ENCODE data around the gene LPP.

LPP gene

DNA sequence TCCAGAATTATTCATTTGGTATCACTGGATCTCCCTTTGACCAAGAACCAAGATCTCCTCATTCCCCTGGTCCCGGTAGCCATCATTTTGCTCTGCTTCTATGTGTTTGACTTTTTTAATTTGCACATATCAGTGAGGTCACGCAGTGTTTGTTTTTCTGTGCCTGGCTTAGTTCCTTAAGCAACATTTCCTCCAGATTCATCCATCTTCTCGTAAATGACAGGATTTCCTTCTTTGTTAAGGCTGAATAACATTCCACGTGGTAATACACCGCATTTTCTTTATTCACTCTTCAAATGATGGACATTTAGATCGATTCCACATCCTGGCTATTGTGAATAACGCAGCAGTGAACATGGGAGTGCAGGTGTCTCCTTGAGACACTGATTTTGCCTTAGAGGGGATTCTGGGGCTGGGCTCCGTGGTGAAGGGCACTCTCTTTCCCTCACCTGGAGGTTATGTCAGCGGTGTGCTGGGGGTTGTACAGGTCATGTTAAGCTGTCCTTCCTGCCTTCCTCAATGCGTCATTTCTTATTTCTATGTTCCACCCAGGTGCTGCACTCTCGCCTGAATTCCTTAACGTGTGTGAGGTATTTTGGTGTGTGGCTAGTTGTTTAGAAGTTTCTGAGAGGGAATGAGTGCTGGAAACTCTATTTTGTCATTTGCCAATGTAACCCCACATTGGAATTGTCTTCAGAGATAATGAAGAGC lies 212.2 kb downstream of the LPP start:
- no peak overlapping the region for H3K4me3 ChIP-seq (ENCODE audit: low read depth, low read length)
- no peaks in the 10 kb centered on the region for H3K27me3 ChIP-seq (ENCODE audit: control insufficient read depth, insufficient read depth, low read length)
- no peaks in the 10 kb centered on the region for H3K9me3 ChIP-seq (ENCODE audit: control insufficient read depth, insufficient read depth, low read depth, low read length)
- H3K4me1 ChIP-seq (ENCODE audit: control insufficient read depth, insufficient read depth, low read length) = no peaks in the 10 kb centered on the region
- H3K27ac ChIP-seq (ENCODE audit: low read depth, low read length) = no peak overlapping the region
- H3K36me3 ChIP-seq (ENCODE audit: control insufficient read depth, insufficient read depth, low read length) = no peaks in the 10 kb centered on the region
- no peak overlapping the region for H3K9ac ChIP-seq (ENCODE audit: low read length)

DNA sequence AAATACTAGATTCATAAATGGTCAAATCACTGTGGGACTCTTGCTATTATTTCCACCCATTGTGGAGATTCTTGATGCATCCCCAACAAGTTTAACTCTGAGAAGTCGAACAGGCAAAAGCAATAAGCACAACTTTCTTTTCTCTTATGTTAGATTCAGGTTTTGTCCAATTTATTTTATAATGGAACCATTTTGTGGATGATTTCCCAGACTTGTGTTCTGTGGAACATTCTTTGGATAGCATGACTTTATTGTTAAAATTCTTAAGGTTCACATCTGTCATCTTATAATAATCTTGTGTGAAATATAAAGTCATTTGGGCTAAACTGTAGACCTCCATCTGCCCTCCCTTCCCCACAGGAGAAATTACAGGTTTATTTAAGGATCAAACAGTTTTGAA lies 213.7 kb downstream of the LPP start:
- H3K9me3 ChIP-seq (ENCODE audit: control insufficient read depth, insufficient read depth, low read depth, low read length) = no peaks in the 10 kb centered on the region
- H3K4me1 ChIP-seq (ENCODE audit: control insufficient read depth, insufficient read depth, low read length) = no peaks in the 10 kb centered on the region
- H3K27ac ChIP-seq (ENCODE audit: low read depth, low read length) = no peak overlapping the region
- no peaks in the 10 kb centered on the region for H3K27me3 ChIP-seq (ENCODE audit: control insufficient read depth, insufficient read depth, low read length)
- H3K36me3 ChIP-seq (ENCODE audit: control insufficient read depth, insufficient read depth, low read length) = no peaks in the 10 kb centered on the region
- H3K4me3 ChIP-seq (ENCODE audit: low read depth, low read length) = no peak overlapping the region
- H3K9ac ChIP-seq (ENCODE audit: low read length) = no peak overlapping the region

DNA sequence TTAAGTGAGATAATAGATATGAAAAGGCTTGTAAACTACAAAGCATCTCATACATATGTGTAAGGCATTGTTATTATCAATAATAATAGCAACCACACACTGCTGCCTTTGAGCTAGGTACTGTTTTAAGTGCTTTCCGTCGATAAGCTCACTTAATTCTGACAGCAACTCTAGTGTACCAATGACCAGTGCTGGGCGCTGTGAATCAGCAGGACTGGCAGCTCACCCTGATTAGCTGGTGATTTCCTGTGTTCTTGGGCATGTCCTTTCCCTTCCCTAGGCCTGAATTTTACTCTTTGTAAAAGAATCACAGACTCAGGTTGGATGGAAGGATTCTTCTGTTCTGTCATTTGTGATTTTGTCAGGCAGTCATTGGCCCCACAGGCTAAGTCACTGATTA lies 215.6 kb downstream of the LPP start:
- Histone ChIP-seq H3K27me3 (ENCODE audit: control insufficient read depth, insufficient read depth, low read length) (no peaks in the 10 kb centered on the region), H3K9me3 (ENCODE audit: control insufficient read depth, insufficient read depth, low read depth, low read length) (no peaks in the 10 kb centered on the region), H3K9ac (ENCODE audit: low read length) (no peak overlapping the region), H3K4me3 (ENCODE audit: low read depth, low read length) (no peak overlapping the region), H3K4me1 (ENCODE audit: control insufficient read depth, insufficient read depth, low read length) (no peaks in the 10 kb centered on the region), H3K27ac (ENCODE audit: low read depth, low read length) (no peak overlapping the region), H3K36me3 (ENCODE audit: control insufficient read depth, insufficient read depth, low read length) (no peaks in the 10 kb centered on the region)

DNA sequence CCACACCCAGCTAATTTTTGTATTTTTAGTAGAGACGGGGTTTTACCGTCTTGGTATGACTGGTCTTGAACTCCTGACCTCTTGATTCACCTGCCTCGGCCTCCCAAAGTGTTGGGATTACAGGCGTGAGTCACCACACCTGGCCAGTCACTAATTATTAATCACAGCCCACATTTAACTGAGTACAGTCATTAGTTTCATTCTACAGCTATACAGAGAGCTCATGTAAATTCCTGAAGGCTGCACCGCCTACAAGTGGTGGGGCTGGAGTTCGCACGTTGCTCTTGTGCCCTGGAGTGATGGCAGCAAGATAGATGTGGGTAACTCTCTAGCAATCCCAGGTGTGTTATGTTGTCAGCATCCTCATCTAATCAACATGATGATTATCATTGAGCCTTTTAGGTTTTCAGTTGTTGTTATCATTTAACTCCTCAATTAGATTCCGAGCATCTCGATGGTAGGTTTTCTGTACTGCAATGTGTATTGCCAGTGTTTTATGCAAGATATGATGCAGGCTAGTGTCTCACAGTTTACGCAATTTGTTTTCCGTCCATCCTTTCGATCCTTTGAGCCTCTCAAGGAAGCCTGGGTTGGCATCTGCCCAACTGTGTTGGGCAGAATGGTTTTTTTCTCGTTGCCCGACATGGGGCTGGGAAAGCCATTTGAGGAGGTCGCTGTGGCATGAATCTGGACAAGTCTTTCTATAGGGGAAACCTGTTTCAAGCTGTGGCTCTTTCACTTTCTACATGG lies 216.3 kb downstream of the LPP start:
- no peak overlapping the region for H3K4me3 ChIP-seq (ENCODE audit: low read depth, low read length)
- H3K9me3 ChIP-seq (ENCODE audit: control insufficient read depth, insufficient read depth, low read depth, low read length) = no peaks in the 10 kb centered on the region
- H3K27ac ChIP-seq (ENCODE audit: low read depth, low read length) = no peak overlapping the region
- H3K27me3 ChIP-seq (ENCODE audit: control insufficient read depth, insufficient read depth, low read length) = no peaks in the 10 kb centered on the region
- H3K9ac ChIP-seq (ENCODE audit: low read length) = no peak overlapping the region
- no peaks in the 10 kb centered on the region for H3K4me1 ChIP-seq (ENCODE audit: control insufficient read depth, insufficient read depth, low read length)
- no peaks in the 10 kb centered on the region for H3K36me3 ChIP-seq (ENCODE audit: control insufficient read depth, insufficient read depth, low read length)

DNA sequence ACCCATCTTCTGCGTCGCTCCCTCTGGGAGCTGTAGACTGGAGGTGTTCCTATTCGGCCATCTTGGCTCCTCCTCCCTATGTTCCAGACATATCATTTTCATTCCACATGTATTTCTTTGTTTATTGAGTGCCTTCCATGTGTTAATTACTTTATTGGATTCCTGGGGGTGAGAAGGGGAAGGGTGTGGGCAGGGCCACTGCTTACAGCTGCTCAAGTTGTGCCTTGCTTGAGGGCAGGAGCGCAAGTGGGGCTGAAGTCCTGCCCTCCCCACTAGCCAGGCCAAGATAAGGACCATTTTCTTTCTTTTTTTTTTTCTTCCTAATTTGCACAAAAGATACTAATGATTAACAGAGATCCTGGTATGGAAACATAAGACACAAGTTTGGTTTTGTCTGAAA lies 224.8 kb downstream of the LPP start:
- Histone ChIP-seq H3K27me3 (ENCODE audit: control insufficient read depth, insufficient read depth, low read length) (no peaks in the 10 kb centered on the region), H3K36me3 (ENCODE audit: control insufficient read depth, insufficient read depth, low read length) (no peaks in the 10 kb centered on the region), H3K4me1 (ENCODE audit: control insufficient read depth, insufficient read depth, low read length) (no peaks in the 10 kb centered on the region), H3K9ac (ENCODE audit: low read length) (no peak overlapping the region), H3K4me3 (ENCODE audit: low read depth, low read length) (no peak overlapping the region), H3K27ac (ENCODE audit: low read depth, low read length) (no peak overlapping the region), H3K9me3 (ENCODE audit: control insufficient read depth, insufficient read depth, low read depth, low read length) (peaks cover 11% of the 10 kb centered on the region)

DNA sequence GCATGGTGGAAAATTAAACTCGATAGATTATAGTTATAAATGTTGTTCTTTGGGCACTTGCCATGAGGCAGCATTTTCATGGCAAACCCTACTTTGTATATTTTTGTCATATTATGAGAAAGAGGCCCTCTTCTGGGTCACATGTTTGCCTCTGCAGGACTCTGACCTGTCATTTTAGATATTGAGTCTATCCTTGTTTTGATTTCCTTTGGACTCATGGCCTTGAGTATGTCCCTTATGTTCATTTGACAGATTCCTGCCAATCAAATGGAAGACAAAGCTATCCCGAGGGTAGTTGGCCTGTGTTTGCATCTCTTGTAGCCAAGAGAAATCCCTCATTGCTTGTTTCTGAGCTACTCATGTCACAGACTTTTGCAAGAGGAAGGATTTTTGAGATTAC lies 226.3 kb downstream of the LPP start:
- peaks cover 11% of the 10 kb centered on the region for H3K9me3 ChIP-seq (ENCODE audit: control insufficient read depth, insufficient read depth, low read depth, low read length)
- H3K27me3 ChIP-seq (ENCODE audit: control insufficient read depth, insufficient read depth, low read length) = no peaks in the 10 kb centered on the region
- H3K36me3 ChIP-seq (ENCODE audit: control insufficient read depth, insufficient read depth, low read length) = no peaks in the 10 kb centered on the region
- no peak overlapping the region for H3K4me3 ChIP-seq (ENCODE audit: low read depth, low read length)
- H3K4me1 ChIP-seq (ENCODE audit: control insufficient read depth, insufficient read depth, low read length) = no peaks in the 10 kb centered on the region
- no peak overlapping the region for H3K27ac ChIP-seq (ENCODE audit: low read depth, low read length)
- H3K9ac ChIP-seq (ENCODE audit: low read length) = no peak overlapping the region

DNA sequence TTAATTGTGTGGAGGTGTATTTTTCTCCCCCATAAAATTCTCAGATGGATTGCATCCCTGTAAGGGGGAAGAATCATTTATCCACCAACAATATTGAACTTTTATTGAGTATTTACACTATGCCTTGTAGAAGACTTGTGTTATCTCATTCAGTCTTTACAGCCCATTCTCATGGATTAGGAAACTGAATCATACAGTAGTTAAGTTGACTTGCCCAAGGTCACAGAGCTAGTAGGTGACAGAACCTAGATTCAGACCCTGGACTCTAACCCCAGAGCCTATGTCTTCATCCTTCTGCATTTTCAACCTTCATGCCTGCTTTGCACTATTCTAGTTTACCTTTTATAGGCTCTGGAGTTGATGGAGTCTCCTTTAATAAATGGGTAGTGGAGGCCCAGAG lies 226.8 kb downstream of the LPP start:
- Histone ChIP-seq H3K27ac (ENCODE audit: low read depth, low read length) (no peak overlapping the region), H3K36me3 (ENCODE audit: control insufficient read depth, insufficient read depth, low read length) (no peaks in the 10 kb centered on the region), H3K4me1 (ENCODE audit: control insufficient read depth, insufficient read depth, low read length) (no peaks in the 10 kb centered on the region), H3K9ac (ENCODE audit: low read length) (no peak overlapping the region), H3K4me3 (ENCODE audit: low read depth, low read length) (no peak overlapping the region), H3K9me3 (ENCODE audit: control insufficient read depth, insufficient read depth, low read depth, low read length) (peaks cover 11% of the 10 kb centered on the region), H3K27me3 (ENCODE audit: control insufficient read depth, insufficient read depth, low read length) (no peaks in the 10 kb centered on the region)

DNA sequence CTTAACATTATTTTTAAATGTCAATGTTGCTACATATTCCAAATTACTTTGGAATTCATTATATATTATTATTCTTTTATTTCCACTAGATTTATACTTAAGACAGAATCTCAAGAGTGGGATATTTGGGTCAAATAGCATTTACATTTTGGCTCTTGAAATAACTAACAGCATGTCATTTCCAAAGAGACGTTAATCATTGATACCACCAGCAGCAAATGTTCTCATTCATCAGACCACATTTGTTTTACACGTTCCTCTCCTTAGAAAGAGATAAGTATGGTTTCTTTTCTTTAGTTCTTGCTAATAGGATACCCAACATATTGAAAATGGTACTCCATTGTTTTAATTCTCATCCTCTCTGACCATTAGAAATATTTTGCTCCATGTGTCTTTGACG lies 229.8 kb downstream of the LPP start:
- Histone ChIP-seq H3K27me3 (ENCODE audit: control insufficient read depth, insufficient read depth, low read length) (no peaks in the 10 kb centered on the region), H3K9ac (ENCODE audit: low read length) (no peak overlapping the region), H3K27ac (ENCODE audit: low read depth, low read length) (no peak overlapping the region), H3K4me1 (ENCODE audit: control insufficient read depth, insufficient read depth, low read length) (no peaks in the 10 kb centered on the region), H3K9me3 (ENCODE audit: control insufficient read depth, insufficient read depth, low read depth, low read length) (peaks cover 5% of the 10 kb centered on the region), H3K36me3 (ENCODE audit: control insufficient read depth, insufficient read depth, low read length) (no peaks in the 10 kb centered on the region), H3K4me3 (ENCODE audit: low read depth, low read length) (no peak overlapping the region)

DNA sequence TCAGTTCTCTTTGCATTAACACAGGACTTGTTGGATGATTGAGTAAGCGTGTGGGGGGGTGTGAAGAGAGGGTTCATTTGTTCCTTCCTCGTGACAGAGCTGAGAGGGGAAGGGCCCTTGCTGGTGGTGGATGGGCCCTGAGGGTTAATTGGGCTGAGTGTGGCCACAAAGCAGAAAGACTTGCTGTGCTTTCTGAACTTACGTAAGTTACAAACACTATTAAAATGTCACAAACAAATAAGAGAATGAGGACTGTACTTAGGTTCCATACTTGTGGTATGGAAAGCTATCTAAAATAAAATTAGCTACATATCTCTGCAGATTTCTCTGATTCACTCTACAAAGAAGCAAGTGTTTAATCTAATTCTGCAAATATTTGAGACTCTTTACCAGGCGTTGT lies 231.3 kb downstream of the LPP start:
- Histone ChIP-seq H3K4me1 (ENCODE audit: control insufficient read depth, insufficient read depth, low read length) (peaks cover 11% of the 10 kb centered on the region; the same call in 1 of the 2 replicates), H3K4me3 (ENCODE audit: low read depth, low read length) (no peak overlapping the region)

DNA sequence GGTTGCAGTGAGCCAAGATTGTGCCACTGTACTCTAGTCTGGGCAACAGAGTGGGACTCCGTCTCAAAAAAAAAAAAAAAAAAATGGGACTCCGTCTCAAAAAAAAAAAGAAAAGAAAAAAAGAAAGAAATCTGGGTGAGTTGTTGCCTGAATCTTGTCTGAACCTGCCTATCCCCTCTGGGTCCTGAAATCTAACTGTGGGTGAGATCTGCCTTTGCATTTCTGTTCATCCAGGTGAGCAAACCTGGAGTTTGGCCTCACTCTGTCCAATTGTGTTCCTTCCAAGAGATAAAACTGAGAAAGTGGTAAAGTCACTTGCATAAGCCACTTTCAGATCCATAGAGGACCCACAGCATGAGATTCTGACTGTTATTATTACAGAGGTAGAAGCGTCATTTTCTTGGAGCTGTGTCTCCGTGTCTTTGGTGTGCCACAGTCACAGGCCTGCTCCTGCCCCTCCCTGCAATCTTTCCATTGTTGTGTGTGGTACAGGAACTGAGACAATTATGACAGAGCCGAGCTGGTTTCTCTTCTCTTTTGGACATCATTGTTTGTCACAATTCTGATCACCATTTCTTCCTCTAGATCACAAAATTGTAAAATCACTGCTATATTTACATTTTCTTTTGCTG lies 235.9 kb downstream of the LPP start:
- no peaks in the 10 kb centered on the region for H3K9me3 ChIP-seq (ENCODE audit: control insufficient read depth, insufficient read depth, low read depth, low read length)
- no peaks in the 10 kb centered on the region for H3K27me3 ChIP-seq (ENCODE audit: control insufficient read depth, insufficient read depth, low read length)
- no peaks in the 10 kb centered on the region for H3K36me3 ChIP-seq (ENCODE audit: control insufficient read depth, insufficient read depth, low read length)
- no peak overlapping the region for H3K4me3 ChIP-seq (ENCODE audit: low read depth, low read length)
- H3K4me1 ChIP-seq (ENCODE audit: control insufficient read depth, insufficient read depth, low read length) = peaks cover 18% of the 10 kb centered on the region; the same call in 1 of the 2 replicates
- no peak overlapping the region for H3K27ac ChIP-seq (ENCODE audit: low read depth, low read length)
- no peak overlapping the region for H3K9ac ChIP-seq (ENCODE audit: low read length)

More for the DNA sequence above, 231.3 kb downstream of the LPP start:
- Histone ChIP-seq H3K9ac (ENCODE audit: low read length) (no peak overlapping the region), H3K36me3 (ENCODE audit: control insufficient read depth, insufficient read depth, low read length) (no peaks in the 10 kb centered on the region), H3K27me3 (ENCODE audit: control insufficient read depth, insufficient read depth, low read length) (no peaks in the 10 kb centered on the region), H3K27ac (ENCODE audit: low read depth, low read length) (no peak overlapping the region), H3K9me3 (ENCODE audit: control insufficient read depth, insufficient read depth, low read depth, low read length) (no peaks in the 10 kb centered on the region)

DNA sequence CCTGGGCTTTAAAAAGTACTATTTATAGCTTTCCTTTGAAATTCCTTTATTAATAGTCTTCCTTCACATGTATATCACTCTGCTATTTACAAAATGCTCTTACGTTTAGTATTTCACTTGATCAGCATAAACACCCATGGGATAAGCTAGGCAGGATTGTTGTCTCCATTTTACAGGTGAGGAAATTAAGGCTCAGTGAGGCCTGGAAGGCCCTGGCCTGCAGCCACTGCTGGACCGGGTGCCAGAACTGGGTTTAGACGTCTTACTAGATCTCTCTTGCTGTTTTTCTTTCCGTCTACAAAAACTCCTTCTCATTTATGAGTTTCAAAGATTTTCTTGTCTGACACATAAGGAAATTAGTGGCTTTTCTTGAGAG lies 236.4 kb downstream of the LPP start:
- H3K9me3 ChIP-seq (ENCODE audit: control insufficient read depth, insufficient read depth, low read depth, low read length) = no peaks in the 10 kb centered on the region
- peaks cover 18% of the 10 kb centered on the region; the same call in 1 of the 2 replicates for H3K4me1 ChIP-seq (ENCODE audit: control insufficient read depth, insufficient read depth, low read length)
- H3K27ac ChIP-seq (ENCODE audit: low read depth, low read length) = no peak overlapping the region
- no peak overlapping the region for H3K9ac ChIP-seq (ENCODE audit: low read length)
- no peaks in the 10 kb centered on the region for H3K36me3 ChIP-seq (ENCODE audit: control insufficient read depth, insufficient read depth, low read length)
- no peak overlapping the region for H3K4me3 ChIP-seq (ENCODE audit: low read depth, low read length)
- no peaks in the 10 kb centered on the region for H3K27me3 ChIP-seq (ENCODE audit: control insufficient read depth, insufficient read depth, low read length)
